Liver (tissue), 9 donors: ENCODE results near the gene KCNJ5. TPM values are rescaled to one million over a fixed set of nuclear protein-coding genes. Genes with fewer than 3 reads are reported as not detected.

Experiments used
- DNase-seq: peaks from one replicate; pipeline ENCODE4 v3.0.0-alpha.2; 2017; ENCODE audit warnings: low spot score
- H3K27ac ChIP-seq, 2 donors: one replicate each; pipeline ENCODE4 v1.7.0; 2013; ENCODE audit warnings: inconsistent platforms in 2 of 2, low read length in 2 of 2, control low read depth in 1 of 2, low read depth in 1 of 2, mild to moderate bottlenecking in 1 of 2
- H3K27me3 ChIP-seq, 4 donors: one replicate each; pipeline versions ENCODE4 v1.6.1 to v1.7.0; 2013; ENCODE audit warnings: low read length in 3 of 4, inconsistent platforms in 1 of 4, mild to moderate bottlenecking in 1 of 4, moderate library complexity in 1 of 4; ENCODE audit not compliant: control insufficient read depth in 4 of 4, insufficient read depth in 4 of 4
- H3K36me3 ChIP-seq, 4 donors: one replicate each; pipeline versions ENCODE4 v1.6.1 to v1.7.0; 2013; ENCODE audit warnings: low read length in 3 of 4, mild to moderate bottlenecking in 3 of 4, low read depth in 1 of 4, moderate library complexity in 1 of 4; ENCODE audit not compliant: control insufficient read depth in 4 of 4, insufficient read depth in 3 of 4
- H3K4me1 ChIP-seq, 4 donors: one replicate each; pipeline versions ENCODE4 v1.6.1 to v1.7.0; 2013; ENCODE audit warnings: low read length in 3 of 4, mild to moderate bottlenecking in 3 of 4, moderate library complexity in 1 of 4; ENCODE audit not compliant: control insufficient read depth in 4 of 4, insufficient read depth in 4 of 4
- H3K4me3 ChIP-seq, 3 donors: one replicate each; pipeline versions ENCODE4 v1.6.1 to v1.7.0; 2013; ENCODE audit warnings: low read length in 3 of 3, control low read depth in 1 of 3, low read depth in 1 of 3, mild to moderate bottlenecking in 1 of 3
- H3K9ac ChIP-seq, 2 donors: one replicate each; pipeline ENCODE4 v1.7.0; 2013; ENCODE audit warnings: low read length in 2 of 2, mild to moderate bottlenecking in 2 of 2, moderate library complexity in 2 of 2, control low read depth in 1 of 2, low read depth in 1 of 2
- H3K9me3 ChIP-seq, 4 donors: one replicate each; pipeline versions ENCODE4 v1.6.1 to v1.7.0; 2013; ENCODE audit warnings: low read length in 3 of 4; ENCODE audit not compliant: control insufficient read depth in 4 of 4
- EGR1 ChIP-seq, 2 donors: IDR thresholded peaks; 2 replicates each; pipeline ENCODE4 v1.6.1; 2016 to 2018; ENCODE audit warnings: antibody characterized with exemption in 2 of 2, low read depth in 2 of 2
- FOXA2 ChIP-seq: IDR thresholded peaks from 2 replicates; pipeline ENCODE4 v1.6.1; 2016; ENCODE audit warnings: antibody characterized with exemption
- GABPA ChIP-seq, 2 donors: IDR thresholded peaks in 1 of 2; conservative IDR thresholded peaks in 1 of 2; 2 replicates each; pipeline ENCODE4 v1.6.1; 2016; ENCODE audit warnings: antibody characterized with exemption in 2 of 2, mild to moderate bottlenecking in 1 of 2, moderate library complexity in 1 of 2
- HNF4A ChIP-seq, 2 donors: conservative IDR thresholded peaks; 2 replicates each; pipeline ENCODE4 v1.6.1; 2016; ENCODE audit warnings: antibody characterized with exemption in 2 of 2, mild to moderate bottlenecking in 2 of 2
- HNF4G ChIP-seq: IDR thresholded peaks from 2 replicates; pipeline ENCODE4 v1.6.1; 2016; ENCODE audit warnings: antibody characterized with exemption
- JUND ChIP-seq, 2 donors: IDR thresholded peaks; 2 replicates each; pipeline ENCODE4 v1.6.1; 2016; ENCODE audit warnings: antibody characterized with exemption in 2 of 2
- NR2F2 ChIP-seq: IDR thresholded peaks from 2 replicates; pipeline ENCODE4 v1.6.1; 2016; ENCODE audit warnings: antibody characterized with exemption
- RAD21 ChIP-seq, 2 donors: IDR thresholded peaks; 2 replicates each; pipeline ENCODE4 v1.6.1; 2016; ENCODE audit warnings: antibody characterized with exemption in 2 of 2, mild to moderate bottlenecking in 2 of 2
- RXRA ChIP-seq, 2 donors: IDR thresholded peaks; 2 replicates each; pipeline ENCODE4 v1.6.1; 2017 to 2018; ENCODE audit warnings: antibody characterized with exemption in 2 of 2, mild to moderate bottlenecking in 1 of 2
- SP1 ChIP-seq: IDR thresholded peaks from 2 replicates; pipeline ENCODE4 v1.6.1; 2018; ENCODE audit warnings: antibody characterized with exemption, mild to moderate bottlenecking
- TAF1 ChIP-seq: conservative IDR thresholded peaks from 2 replicates; pipeline ENCODE4 v1.6.1; 2016; ENCODE audit warnings: antibody characterized with exemption, mild to moderate bottlenecking
- YY1 ChIP-seq: IDR thresholded peaks from 2 replicates; pipeline ENCODE4 v1.6.1; 2016; ENCODE audit warnings: antibody characterized with exemption, mild to moderate bottlenecking
- WGBS: extraction: QIAGEN DNeasy Blood & Tissue Kit; methylation state at CpG from one replicate; pipeline ENCODE4 v1.1.7; 2013; 5-methylcytosine and 5-hydroxymethylcytosine counted together
- polyA plus RNA-seq, 2 donors: library from polyadenylated mRNA; stranded (reverse) in 1 of 2; unstranded in 1 of 2; fragments of 200-250 nt in 1 of 2; fragments of >200 nt in 1 of 2; fragmentation: Nextera tagmentation in 1 of 2; extraction: Ambion mirVana in 1 of 2; gene quantifications; one replicate each; pipeline versions ENCODE4 v1.2.1 to v1.2.3, GENCODE V29; 2013 to 2015
- total RNA-seq, 2 donors: library from RNA; depleted of rRNA; stranded (reverse); fragments of >200 nt; gene quantifications; one replicate each; pipeline ENCODE4 v1.2.3, GENCODE V29; 2014
- TF ChIP-seq, protein P1 (sequence below): fragments of 150-350 bp; IDR thresholded peaks from 2 replicates; pipeline ENCODE4 v1.5.1; 2017; ENCODE audit warnings: improper control_type of control experiment, low read depth, low read length; ENCODE audit not compliant: missing input control
- TF ChIP-seq, protein P2 (sequence below): IDR thresholded peaks from 2 replicates; pipeline ENCODE4 v1.6.1; 2016; ENCODE audit warnings: antibody characterized with exemption
- TF ChIP-seq, protein P3 (sequence below): IDR thresholded peaks from 2 replicates; pipeline ENCODE4 v1.6.1; 2016; ENCODE audit warnings: antibody characterized with exemption
- TF ChIP-seq, protein P4 (sequence below): IDR thresholded peaks from 2 replicates; pipeline ENCODE4 v1.6.1; 2016; ENCODE audit warnings: antibody characterized with exemption, mild to moderate bottlenecking
- donor health status: healthy.
- donor health status: healthy.
- donor health status: healthy.
- donor health status: healthy.
- donor health status: healthy.

The KCNJ5 gene
- total and polyA plus RNA-seq, 4 donors: 0.04 to 0.08 (median 0.06) TPM

DNA sequence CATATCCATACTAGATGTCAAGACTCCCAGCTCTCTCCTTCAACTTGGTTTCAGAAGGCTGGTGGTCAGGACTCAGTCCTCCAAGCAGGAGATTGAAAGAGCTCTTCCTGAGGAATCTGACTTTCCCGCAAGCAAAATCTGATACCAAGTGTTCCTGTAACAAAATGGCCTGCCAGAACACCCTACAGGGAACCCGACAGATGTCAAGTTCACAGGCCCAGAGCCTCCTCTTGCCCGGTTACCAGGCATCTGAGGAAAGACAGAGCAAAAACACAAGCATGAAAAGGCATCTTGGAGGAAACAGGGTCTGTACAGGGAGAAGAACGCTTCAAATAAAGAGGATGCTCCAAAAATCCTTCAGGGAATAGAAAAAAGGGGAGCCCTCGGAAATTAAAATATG is 8.7 kb upstream of the KCNJ5 start:
- Histone ChIP-seq H3K4me3 (no peak overlapping the region), H3K4me1 (no peaks in the 10 kb centered on the region), H3K9me3 (no peaks in the 10 kb centered on the region), H3K27ac (no peak overlapping the region), H3K27me3 (peaks cover 0 to 4% (median 0%) of the 10 kb centered on the region in 4 donors), H3K9ac (no peak overlapping the region), H3K36me3 (no peaks in the 10 kb centered on the region)
- no peak for DNase-seq
- TF ChIP-seq NR2F2: no peak
- TF ChIP-seq FOXA2: no peak
- no peak for TF ChIP-seq JUND (IDR thresholded peaks at IDR 0.05)
- no peak for TF ChIP-seq HNF4A (conservative IDR thresholded peaks at IDR 0.05)
- TF ChIP-seq, protein P1, sequence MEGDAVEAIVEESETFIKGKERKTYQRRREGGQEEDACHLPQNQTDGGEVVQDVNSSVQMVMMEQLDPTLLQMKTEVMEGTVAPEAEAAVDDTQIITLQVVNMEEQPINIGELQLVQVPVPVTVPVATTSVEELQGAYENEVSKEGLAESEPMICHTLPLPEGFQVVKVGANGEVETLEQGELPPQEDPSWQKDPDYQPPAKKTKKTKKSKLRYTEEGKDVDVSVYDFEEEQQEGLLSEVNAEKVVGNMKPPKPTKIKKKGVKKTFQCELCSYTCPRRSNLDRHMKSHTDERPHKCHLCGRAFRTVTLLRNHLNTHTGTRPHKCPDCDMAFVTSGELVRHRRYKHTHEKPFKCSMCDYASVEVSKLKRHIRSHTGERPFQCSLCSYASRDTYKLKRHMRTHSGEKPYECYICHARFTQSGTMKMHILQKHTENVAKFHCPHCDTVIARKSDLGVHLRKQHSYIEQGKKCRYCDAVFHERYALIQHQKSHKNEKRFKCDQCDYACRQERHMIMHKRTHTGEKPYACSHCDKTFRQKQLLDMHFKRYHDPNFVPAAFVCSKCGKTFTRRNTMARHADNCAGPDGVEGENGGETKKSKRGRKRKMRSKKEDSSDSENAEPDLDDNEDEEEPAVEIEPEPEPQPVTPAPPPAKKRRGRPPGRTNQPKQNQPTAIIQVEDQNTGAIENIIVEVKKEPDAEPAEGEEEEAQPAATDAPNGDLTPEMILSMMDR: no peak
- no peak for TF ChIP-seq TAF1
- TF ChIP-seq, protein P2, sequence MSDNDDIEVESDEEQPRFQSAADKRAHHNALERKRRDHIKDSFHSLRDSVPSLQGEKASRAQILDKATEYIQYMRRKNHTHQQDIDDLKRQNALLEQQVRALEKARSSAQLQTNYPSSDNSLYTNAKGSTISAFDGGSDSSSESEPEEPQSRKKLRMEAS: no peak
- no peak for TF ChIP-seq YY1
- no peak for TF ChIP-seq HNF4G
- TF ChIP-seq, protein P3, sequence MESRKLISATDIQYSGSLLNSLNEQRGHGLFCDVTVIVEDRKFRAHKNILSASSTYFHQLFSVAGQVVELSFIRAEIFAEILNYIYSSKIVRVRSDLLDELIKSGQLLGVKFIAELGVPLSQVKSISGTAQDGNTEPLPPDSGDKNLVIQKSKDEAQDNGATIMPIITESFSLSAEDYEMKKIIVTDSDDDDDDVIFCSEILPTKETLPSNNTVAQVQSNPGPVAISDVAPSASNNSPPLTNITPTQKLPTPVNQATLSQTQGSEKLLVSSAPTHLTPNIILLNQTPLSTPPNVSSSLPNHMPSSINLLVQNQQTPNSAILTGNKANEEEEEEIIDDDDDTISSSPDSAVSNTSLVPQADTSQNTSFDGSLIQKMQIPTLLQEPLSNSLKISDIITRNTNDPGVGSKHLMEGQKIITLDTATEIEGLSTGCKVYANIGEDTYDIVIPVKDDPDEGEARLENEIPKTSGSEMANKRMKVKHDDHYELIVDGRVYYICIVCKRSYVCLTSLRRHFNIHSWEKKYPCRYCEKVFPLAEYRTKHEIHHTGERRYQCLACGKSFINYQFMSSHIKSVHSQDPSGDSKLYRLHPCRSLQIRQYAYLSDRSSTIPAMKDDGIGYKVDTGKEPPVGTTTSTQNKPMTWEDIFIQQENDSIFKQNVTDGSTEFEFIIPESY: no peak
- TF ChIP-seq SP1: no peak
- TF ChIP-seq, protein P4, sequence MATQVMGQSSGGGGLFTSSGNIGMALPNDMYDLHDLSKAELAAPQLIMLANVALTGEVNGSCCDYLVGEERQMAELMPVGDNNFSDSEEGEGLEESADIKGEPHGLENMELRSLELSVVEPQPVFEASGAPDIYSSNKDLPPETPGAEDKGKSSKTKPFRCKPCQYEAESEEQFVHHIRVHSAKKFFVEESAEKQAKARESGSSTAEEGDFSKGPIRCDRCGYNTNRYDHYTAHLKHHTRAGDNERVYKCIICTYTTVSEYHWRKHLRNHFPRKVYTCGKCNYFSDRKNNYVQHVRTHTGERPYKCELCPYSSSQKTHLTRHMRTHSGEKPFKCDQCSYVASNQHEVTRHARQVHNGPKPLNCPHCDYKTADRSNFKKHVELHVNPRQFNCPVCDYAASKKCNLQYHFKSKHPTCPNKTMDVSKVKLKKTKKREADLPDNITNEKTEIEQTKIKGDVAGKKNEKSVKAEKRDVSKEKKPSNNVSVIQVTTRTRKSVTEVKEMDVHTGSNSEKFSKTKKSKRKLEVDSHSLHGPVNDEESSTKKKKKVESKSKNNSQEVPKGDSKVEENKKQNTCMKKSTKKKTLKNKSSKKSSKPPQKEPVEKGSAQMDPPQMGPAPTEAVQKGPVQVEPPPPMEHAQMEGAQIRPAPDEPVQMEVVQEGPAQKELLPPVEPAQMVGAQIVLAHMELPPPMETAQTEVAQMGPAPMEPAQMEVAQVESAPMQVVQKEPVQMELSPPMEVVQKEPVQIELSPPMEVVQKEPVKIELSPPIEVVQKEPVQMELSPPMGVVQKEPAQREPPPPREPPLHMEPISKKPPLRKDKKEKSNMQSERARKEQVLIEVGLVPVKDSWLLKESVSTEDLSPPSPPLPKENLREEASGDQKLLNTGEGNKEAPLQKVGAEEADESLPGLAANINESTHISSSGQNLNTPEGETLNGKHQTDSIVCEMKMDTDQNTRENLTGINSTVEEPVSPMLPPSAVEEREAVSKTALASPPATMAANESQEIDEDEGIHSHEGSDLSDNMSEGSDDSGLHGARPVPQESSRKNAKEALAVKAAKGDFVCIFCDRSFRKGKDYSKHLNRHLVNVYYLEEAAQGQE: no peak
- no peak for TF ChIP-seq RXRA (IDR thresholded peaks at IDR 0.05)
- TF ChIP-seq EGR1 (IDR thresholded peaks at IDR 0.05; ENCODE audit: low read depth in 2 of 2): no peak
- WGBS: 68% methylated on average over 5 of the region's 5 CpGs

DNA sequence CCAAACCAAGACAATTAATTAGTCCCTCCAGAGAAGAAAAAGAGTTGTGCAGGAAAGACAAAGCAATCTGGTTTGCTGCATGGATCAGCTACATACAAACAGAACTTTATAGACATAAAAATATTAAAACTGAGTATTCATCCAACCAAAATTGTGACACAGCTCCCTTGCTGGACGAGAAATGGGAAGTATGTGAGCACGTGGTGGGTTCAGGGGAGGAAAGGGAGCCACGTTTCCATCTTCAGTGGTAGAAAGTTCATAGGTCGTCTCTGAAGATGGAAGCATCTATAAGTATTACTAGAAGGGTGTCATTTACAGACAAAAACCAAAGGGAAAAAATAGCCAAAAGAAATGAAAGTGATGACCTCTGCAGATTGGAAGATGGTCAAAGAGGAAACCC is 7.1 kb upstream of the KCNJ5 start:
- Histone ChIP-seq H3K4me3 (no peak overlapping the region), H3K9me3 (no peaks in the 10 kb centered on the region), H3K4me1 (no peaks in the 10 kb centered on the region), H3K36me3 (no peaks in the 10 kb centered on the region), H3K27me3 (peaks cover 0 to 4% (median 0%) of the 10 kb centered on the region in 4 donors), H3K9ac (no peak overlapping the region), H3K27ac (no peak overlapping the region)
- DNase-seq: no peak
- 34% methylated on average over 4 of the region's 4 CpGs for WGBS
- TF ChIP-seq YY1 (no peak), RXRA (IDR thresholded peaks at IDR 0.05) (no peak), NR2F2 (no peak), HNF4A (conservative IDR thresholded peaks at IDR 0.05) (no peak), SP1 (no peak), RAD21 (IDR thresholded peaks at IDR 0.05) (no peak), GABPA (IDR thresholded peaks at IDR 0.05 in 1 of 2, conservative IDR thresholded peaks at IDR 0.05 in 1 of 2) (no peak), FOXA2 (no peak), JUND (IDR thresholded peaks at IDR 0.05) (no peak)
